ENCODE measurements around the gene ASPDH.

The ASPDH gene

DNA sequence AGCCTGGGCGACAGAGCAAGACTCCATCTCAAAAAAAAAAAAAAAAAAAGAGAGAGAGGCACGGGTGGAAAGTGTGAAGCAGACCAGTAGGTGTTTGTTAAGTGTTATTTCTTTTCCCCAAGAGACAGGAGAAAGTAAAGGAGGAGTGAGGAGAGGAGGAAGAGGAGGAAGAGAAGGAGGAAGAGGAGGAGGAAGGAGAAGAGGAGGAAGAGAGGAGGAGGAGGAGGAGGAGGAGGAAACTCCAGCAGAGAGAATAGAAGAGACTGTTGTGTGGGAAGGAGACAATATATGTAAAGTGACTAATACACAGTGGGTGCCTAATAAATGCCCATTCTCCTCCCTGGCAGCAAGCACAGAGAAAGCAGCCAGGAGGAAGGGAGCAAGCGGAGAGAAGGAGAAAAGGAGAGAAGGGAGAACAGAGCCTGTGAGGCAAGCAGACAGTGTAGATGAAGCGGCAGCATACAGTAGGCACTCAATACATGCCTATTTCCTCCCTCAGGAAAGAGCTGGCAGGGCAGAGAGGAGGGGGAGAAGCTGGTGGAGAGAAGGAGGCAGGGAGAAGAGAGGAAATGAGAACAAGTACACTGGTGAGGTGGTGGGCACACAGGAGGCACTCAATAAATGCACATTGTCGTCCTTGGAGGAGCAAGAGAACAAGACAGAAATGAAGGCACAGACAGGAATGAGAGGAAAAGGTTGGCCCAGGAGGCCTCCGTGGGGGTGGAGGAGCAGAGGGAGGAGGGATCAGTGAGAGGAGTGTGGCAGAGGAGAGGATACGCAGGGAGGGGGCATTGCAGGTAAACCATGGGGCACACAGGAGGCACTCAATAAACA, 19.3 kb downstream of the ASPDH start:
- TF ChIP-seq JUND (IDR thresholded peaks at IDR 0.05; ENCODE audit: low read depth): no peak
- DNase-seq (ENCODE audit: low read depth in 1 of 2, low spot score in 1 of 2): no peak
- in situ Hi-C loops (cut with HindIII; ENCODE audit: low pct_unique_long_range_greater_than_20kb, low sequenced_read_pairs): no loop called here

GRCh38 chr19:50493171-50493570, 20.5 kb downstream of the ASPDH start:
- no peak for DNase-seq (ENCODE audit: low read depth in 1 of 2, low spot score in 1 of 2)
- TF ChIP-seq JUND (IDR thresholded peaks at IDR 0.05; ENCODE audit: low read depth): no peak
- in situ Hi-C loops (cut with HindIII; ENCODE audit: low pct_unique_long_range_greater_than_20kb, low sequenced_read_pairs): no loop called here

DNA sequence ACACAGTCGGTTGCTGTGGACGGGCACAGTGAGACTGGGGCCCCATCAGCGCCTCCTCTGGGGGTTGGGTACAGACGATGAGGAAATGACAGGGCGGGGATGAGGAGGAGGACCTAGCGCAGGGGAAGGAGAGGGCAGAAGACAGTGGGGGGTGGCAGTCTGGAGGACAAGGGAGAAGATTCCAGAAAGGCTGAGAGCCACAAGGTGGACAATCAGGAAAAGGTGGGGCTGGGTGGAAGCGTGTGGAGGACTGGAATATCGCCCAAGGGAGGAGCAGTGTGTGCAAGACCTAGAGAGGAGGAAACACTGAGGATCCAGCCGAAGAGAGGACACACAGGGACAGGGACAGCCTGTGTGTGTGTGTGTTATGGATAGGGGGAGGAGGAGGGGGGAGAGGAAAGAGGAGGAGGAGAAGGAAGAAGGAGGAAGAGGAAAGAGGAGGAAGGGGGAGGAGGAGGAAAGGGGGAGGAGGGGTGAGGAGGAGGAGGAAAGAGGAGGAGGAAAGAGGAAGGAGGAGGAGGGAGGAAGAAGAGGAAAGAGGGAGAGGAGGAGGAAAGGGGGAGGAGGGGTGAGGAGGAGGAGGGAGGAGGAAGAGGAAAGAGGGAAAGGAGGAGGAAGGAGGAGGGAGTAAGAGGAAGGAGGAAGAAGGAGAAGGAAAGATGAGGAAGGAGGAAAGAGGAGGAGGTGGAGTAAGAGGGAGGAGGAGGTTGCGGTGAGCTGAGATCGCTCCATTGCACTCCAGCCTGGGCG, 21.2 kb downstream of the ASPDH start:
- no peak for TF ChIP-seq JUND (IDR thresholded peaks at IDR 0.05; ENCODE audit: low read depth)
- in situ Hi-C loops (cut with HindIII; ENCODE audit: low pct_unique_long_range_greater_than_20kb, low sequenced_read_pairs): no loop called here
- DNase-seq (ENCODE audit: low read depth in 1 of 2, low spot score in 1 of 2): peak in 1 of 2 experiments; percentile 70

- in situ Hi-C loops (cut with HindIII; ENCODE audit: low pct_unique_long_range_greater_than_20kb, low sequenced_read_pairs): no loop called here
Measured at GRCh38 chr19:50490991-50491472, 22.7 kb downstream of the ASPDH start.

DNA sequence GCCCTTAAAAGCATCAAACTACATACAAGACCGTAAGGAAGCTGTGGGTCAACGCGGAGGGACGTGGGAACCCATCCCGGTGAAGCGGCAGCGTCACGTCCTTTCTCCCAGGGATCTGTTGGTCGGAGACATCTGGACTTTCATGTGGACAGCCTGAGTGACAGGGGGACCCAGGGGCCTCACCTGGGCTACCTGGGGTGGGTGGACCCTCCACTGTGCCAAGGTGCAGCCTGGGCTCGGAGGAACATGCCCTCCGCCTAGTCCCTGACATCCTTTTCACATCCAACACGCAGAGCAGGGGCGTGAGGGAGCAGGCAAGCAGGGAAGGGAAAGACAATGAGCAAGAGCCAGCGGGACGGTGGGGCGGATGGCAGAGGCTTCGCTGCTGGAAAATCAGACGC, 23.3 kb downstream of the ASPDH start:
- no peak for DNase-seq (ENCODE audit: low read depth in 1 of 2, low spot score in 1 of 2)
- TF ChIP-seq JUND (IDR thresholded peaks at IDR 0.05; ENCODE audit: low read depth): no peak
- in situ Hi-C loops (cut with HindIII; ENCODE audit: low pct_unique_long_range_greater_than_20kb, low sequenced_read_pairs): no loop called here

More at GRCh38 chr19:50490991-50491472, 22.7 kb downstream of the ASPDH start:
- DNase-seq (ENCODE audit: low read depth in 1 of 2, low spot score in 1 of 2): no peak
- TF ChIP-seq JUND (IDR thresholded peaks at IDR 0.05; ENCODE audit: low read depth): no peak

DNA sequence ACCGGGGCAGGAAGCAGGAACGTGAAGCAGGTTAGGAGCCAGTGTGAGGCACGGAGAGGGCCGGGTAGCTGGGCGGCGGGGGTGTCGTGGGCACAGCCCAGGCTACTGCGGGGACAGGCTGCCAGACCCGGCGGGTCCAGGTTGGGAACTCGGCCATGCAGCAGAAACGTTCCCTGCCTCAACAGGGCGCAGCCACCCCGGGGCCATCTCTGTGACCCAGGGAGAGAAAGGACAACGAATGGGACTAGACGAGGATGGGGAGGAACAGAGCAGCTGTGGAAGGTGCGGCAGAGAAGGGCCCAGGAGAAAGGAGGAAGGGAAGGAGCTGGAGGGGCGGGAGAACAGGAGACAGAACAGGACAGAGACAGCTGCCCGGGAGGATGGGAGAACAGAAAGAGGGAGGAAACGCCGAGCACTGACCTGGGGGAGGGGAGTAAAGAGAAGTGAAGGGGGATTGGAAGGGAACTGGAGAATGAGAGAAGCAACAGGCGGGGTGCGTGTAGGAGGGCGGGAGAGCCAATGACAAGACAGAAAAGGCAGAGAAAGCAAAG, 24.2 kb downstream of the ASPDH start:
- TF ChIP-seq JUND (IDR thresholded peaks at IDR 0.05; ENCODE audit: low read depth): no peak
- in situ Hi-C loops (cut with HindIII; ENCODE audit: low pct_unique_long_range_greater_than_20kb, low sequenced_read_pairs): no loop called here
- DNase-seq (ENCODE audit: low read depth in 1 of 2, low spot score in 1 of 2): no peak

DNA sequence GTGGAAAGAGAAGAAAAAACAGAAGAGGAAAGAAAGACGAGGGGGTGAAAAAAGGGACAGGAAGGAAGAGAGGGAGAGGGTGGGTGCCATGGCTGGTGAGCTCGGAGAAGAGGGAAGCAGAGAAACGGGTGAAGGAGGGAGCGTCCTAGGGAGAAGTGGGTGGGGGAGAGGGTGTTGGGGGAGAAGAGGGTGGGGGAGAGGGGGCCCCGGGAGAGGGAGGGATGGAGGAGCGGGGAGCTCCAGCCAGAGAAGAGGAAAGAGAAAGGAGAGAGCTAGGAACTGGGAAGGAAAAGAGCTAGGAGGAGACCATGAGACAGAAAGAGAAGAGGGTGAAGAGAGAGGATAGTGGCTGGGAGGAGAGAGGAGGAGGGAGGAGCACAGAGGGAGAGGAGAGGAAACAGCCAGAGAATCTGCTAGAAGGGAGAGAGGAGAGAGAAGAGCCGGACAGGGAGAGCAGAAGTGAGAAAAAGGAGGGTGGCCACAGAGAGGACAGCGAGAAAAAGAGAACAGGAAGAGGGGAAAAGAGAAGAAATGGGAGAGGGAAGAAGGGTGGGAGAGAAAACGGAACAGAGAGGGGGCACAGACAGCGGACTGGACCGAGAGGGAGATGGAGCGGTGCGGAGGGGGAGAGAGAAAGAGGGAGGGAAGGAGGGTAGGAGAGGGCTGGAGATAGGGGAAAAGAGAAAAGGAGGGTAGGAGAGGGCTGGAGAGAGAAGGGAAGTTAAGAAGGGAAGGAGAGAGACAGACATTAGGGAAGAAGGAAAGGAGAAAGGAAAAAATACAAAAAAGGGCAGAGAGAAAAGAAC, 25.1 kb downstream of the ASPDH start:
- DNase-seq (ENCODE audit: low read depth in 1 of 2, low spot score in 1 of 2): no peak
- no peak for TF ChIP-seq JUND (IDR thresholded peaks at IDR 0.05; ENCODE audit: low read depth)

GRCh38 chr19:50486823-50487515, 26.7 kb downstream of the ASPDH start:
- no peak for TF ChIP-seq JUND (IDR thresholded peaks at IDR 0.05; ENCODE audit: low read depth)
- in situ Hi-C loops (cut with HindIII; ENCODE audit: low pct_unique_long_range_greater_than_20kb, low sequenced_read_pairs): no loop called here
- DNase-seq (ENCODE audit: low read depth in 1 of 2, low spot score in 1 of 2): peak in 1 of 2 experiments; percentile 69

More for the DNA sequence above, 25.1 kb downstream of the ASPDH start:
- in situ Hi-C loops (cut with HindIII; ENCODE audit: low pct_unique_long_range_greater_than_20kb, low sequenced_read_pairs): no loop called here

GRCh38 chr19:50485284-50485955, 28.3 kb downstream of the ASPDH start:
- TF ChIP-seq JUND (IDR thresholded peaks at IDR 0.05; ENCODE audit: low read depth): no peak
- in situ Hi-C loops (cut with HindIII; ENCODE audit: low pct_unique_long_range_greater_than_20kb, low sequenced_read_pairs): no loop called here

DNA sequence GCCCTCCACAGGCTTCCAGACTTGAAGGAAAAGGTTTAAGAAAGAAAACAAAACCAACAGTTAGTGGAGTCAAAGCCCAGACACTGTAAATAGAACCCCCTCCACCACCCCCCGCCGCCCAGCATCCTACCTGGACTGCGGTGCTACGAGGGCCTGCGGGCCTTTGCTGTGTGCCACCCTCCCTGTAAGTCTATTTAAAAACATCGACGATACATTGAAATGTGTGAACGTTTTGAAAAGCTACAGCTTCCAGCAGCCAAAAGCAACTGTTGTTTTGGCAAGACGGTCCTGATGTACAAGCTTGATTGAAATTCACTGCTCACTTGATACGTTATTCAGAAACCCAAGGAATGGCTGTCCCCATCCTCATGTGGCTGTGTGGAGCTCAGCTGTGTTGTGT, 30.8 kb downstream of the ASPDH start:
- in situ Hi-C loops (cut with HindIII; ENCODE audit: low pct_unique_long_range_greater_than_20kb, low sequenced_read_pairs): no loop called here
- no peak for DNase-seq (ENCODE audit: low read depth in 1 of 2, low spot score in 1 of 2)
- TF ChIP-seq JUND (IDR thresholded peaks at IDR 0.05; ENCODE audit: low read depth): no peak

More at GRCh38 chr19:50485284-50485955, 28.3 kb downstream of the ASPDH start:
- no peak for DNase-seq (ENCODE audit: low read depth in 1 of 2, low spot score in 1 of 2)

DNA sequence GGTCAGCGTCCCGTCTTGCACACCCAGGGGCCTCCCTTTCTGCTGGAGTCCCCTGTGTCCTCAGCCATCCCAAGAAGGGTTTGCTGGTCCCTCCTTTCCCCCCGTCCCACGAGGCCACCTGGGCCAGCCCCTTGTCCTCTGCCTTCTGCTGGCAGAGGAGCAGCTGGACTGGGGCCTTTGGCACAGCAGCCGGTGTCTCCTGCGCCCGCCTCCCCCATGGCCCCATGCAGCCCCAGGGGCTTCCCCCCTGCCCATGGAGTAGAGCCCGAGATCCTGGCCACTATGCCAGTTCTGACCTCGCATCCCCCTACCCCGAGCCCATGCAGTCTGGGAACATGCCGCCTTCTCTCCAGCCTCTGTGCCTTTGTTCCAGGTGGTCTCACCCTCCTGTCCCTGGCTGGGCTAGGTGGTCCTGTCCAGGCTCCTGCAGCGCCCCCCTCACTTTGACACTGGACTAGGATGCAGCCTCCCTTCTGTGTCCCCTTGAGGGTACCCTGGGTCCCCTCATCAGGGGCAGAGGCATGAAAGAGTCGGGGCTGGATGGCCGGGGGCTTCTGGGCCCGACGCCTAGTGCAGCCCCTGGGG, 31.4 kb downstream of the ASPDH start:
- no peak for DNase-seq (ENCODE audit: low read depth in 1 of 2, low spot score in 1 of 2)
- in situ Hi-C loops (cut with HindIII; ENCODE audit: low pct_unique_long_range_greater_than_20kb, low sequenced_read_pairs): no loop called here

More for the DNA sequence above, 31.4 kb downstream of the ASPDH start:
- TF ChIP-seq JUND (IDR thresholded peaks at IDR 0.05; ENCODE audit: low read depth): no peak
